Neural cell (in vitro differentiated cells): Measurements from ENCODE around the gene EPO. TPM values are rescaled to one million over a fixed set of nuclear protein-coding genes. Genes with fewer than 3 reads are reported as not detected.

ENCODE experiments used
- H2AFZ ChIP-seq: fragments of 200-600, 300-800 bp; sonication (generic), shearing (Covaris generic); 2 replicates; pipeline ENCODE4 v1.6.0; 2014; ENCODE audit warnings: low read depth, mild to moderate bottlenecking, antibody characterized with exemption, low read length, moderate library complexity
- H3F3A ChIP-seq: fragments of 200-600 bp; shearing (Covaris generic); 2 replicates; pipeline ENCODE4 v1.6.1; 2016; ENCODE audit warnings: mild to moderate bottlenecking, moderate library complexity, mixed read lengths, antibody characterized with exemption, low read length; ENCODE audit not compliant: insufficient read depth, poor library complexity, severe bottlenecking
- H3K27ac ChIP-seq: fragments of 200-600, 300-800 bp; sonication (generic), shearing (Covaris generic); 2 replicates; pipeline ENCODE4 v1.5.1; 2014; ENCODE audit warnings: mild to moderate bottlenecking, low read length, moderate library complexity
- H3K27me3 ChIP-seq: fragments of 300-800, 200-600 bp; sonication (generic), shearing (Covaris generic); 2 replicates; pipeline ENCODE4 v1.6.0; 2014; ENCODE audit warnings: mild to moderate bottlenecking, low read depth, low read length, moderate library complexity; ENCODE audit not compliant: insufficient read depth
- H3K36me3 ChIP-seq: fragments of 300-800, 200-600 bp; sonication (generic), shearing (Covaris generic); 2 replicates; pipeline ENCODE4 v1.5.1; 2014; ENCODE audit warnings: mild to moderate bottlenecking, antibody characterized with exemption, low read length, moderate library complexity; ENCODE audit not compliant: insufficient read depth
- H3K4me2 ChIP-seq: fragments of 300-800, 200-600 bp; sonication (generic), shearing (Covaris generic); 2 replicates; pipeline ENCODE4 v1.6.0; 2014; ENCODE audit warnings: mild to moderate bottlenecking, low read length
- H3K4me3 ChIP-seq: fragments of 300-800, 200-600 bp; sonication (generic), shearing (Covaris generic); 2 replicates; pipeline ENCODE4 v1.5.1; 2014; ENCODE audit warnings: mild to moderate bottlenecking, low read length, moderate library complexity
- H3K79me2 ChIP-seq: fragments of 200-600 bp; shearing (Covaris generic); replicated peaks from 2 replicates; pipeline ENCODE4 v1.6.0; 2014; ENCODE audit warnings: mild to moderate bottlenecking, low read length, moderate library complexity; ENCODE audit not compliant: insufficient read depth
- H3K9ac ChIP-seq: fragments of 300-800, 200-600 bp; sonication (generic), shearing (Covaris generic); 2 replicates; pipeline ENCODE4 v1.6.1; 2016; ENCODE audit warnings: mild to moderate bottlenecking, low read length, mixed read lengths
- H3K9me2 ChIP-seq: fragments of 200-600 bp; shearing (Covaris generic); 2 replicates; pipeline ENCODE4 v1.6.1; 2016; ENCODE audit warnings: mild to moderate bottlenecking, low read length, mixed read lengths; ENCODE audit not compliant: insufficient read depth
- H3K9me3 ChIP-seq: fragments of 200-600, 300-800 bp; sonication (generic), shearing (Covaris generic); 2 replicates; pipeline ENCODE4 v1.6.1; 2016; ENCODE audit warnings: mild to moderate bottlenecking, mixed run types, low read length, moderate library complexity, mixed read lengths
- H4K20me1 ChIP-seq: fragments of 200-600 bp; shearing (Covaris generic); 2 replicates; pipeline ENCODE4 v1.6.1; 2016; ENCODE audit warnings: mild to moderate bottlenecking, mixed run types; ENCODE audit not compliant: insufficient read depth
- CTCF ChIP-seq: fragments of 450-650 bp; IDR thresholded peaks from 2 replicates; pipeline ENCODE4 v1.5.1; 2014; ENCODE audit warnings: antibody characterized with exemption, mild to moderate bottlenecking, moderate library complexity; ENCODE audit not compliant: poor library complexity, severe bottlenecking
- EP300 ChIP-seq: fragments of 450-650 bp; conservative IDR thresholded peaks from 2 replicates; pipeline ENCODE4 v1.6.1; 2014; ENCODE audit warnings: antibody characterized with exemption, mild to moderate bottlenecking, moderate library complexity; ENCODE audit not compliant: poor library complexity, severe bottlenecking
- EZH2 ChIP-seq: fragments of 200-600, 300-800 bp; shearing (Covaris generic), sonication (generic); IDR thresholded peaks from 2 replicates; pipeline ENCODE4 v1.6.1; 2014; ENCODE audit warnings: antibody characterized with exemption, low read length, borderline replicate concordance, mild to moderate bottlenecking; ENCODE audit not compliant: insufficient read depth, poor library complexity, severe bottlenecking
- MXI1 ChIP-seq: fragments of 450-650 bp; conservative IDR thresholded peaks from 2 replicates; pipeline ENCODE4 v1.6.1; 2014; ENCODE audit warnings: antibody characterized with exemption, mild to moderate bottlenecking; ENCODE audit not compliant: poor library complexity, severe bottlenecking
- POLR2AphosphoS5 ChIP-seq: IDR thresholded peaks from 2 replicates; pipeline ENCODE4 v1.6.1; 2012
- RAD21 ChIP-seq: fragments of 450-650 bp; conservative IDR thresholded peaks from 2 replicates; pipeline ENCODE4 v1.6.1; 2014; ENCODE audit warnings: antibody characterized with exemption, mild to moderate bottlenecking, moderate library complexity
- REST ChIP-seq: IDR thresholded peaks from 2 replicates; pipeline ENCODE4 v1.6.1; 2012; ENCODE audit warnings: borderline replicate concordance
- SMC3 ChIP-seq: fragments of 450-650 bp; conservative IDR thresholded peaks from 2 replicates; pipeline ENCODE4 v1.6.1; 2014; ENCODE audit warnings: antibody characterized with exemption, mild to moderate bottlenecking, moderate library complexity; ENCODE audit not compliant: poor library complexity
- TAF1 ChIP-seq: IDR thresholded peaks from 2 replicates; pipeline ENCODE4 v1.6.1; 2012; ENCODE audit warnings: low read depth
- polyA plus RNA-seq: library from polyadenylated mRNA; depleted of rRNA; stranded (reverse); fragments of >200 nt; gene quantifications from 2 replicates; pipeline ENCODE4 v1.2.3, GENCODE V29; 2014

The EPO gene
- polyA plus RNA-seq, 1 donor from 2014 or later: not detected

GRCh38 chr7:100673302-100673941 lies 46.8 kb upstream of the EPO start, which contains the start of gene GNB2:
GNB2 (plus strand) TSS chr7:100673740; CDS start chr7:100676266, 2,526 bp downstream.
- H4K20me1 ChIP-seq: no peaks in the 10 kb centered on the region
- no peaks in the 10 kb centered on the region for H3K27me3 ChIP-seq
- peak within 1 kb of the TSS; percentile 97 for H3K9ac ChIP-seq
- no peaks in the 10 kb centered on the region for H3K9me2 ChIP-seq
- no peaks in the 10 kb centered on the region for H3F3A ChIP-seq
- peak within 1 kb of the TSS; percentile 45 for H2AFZ ChIP-seq
- no peaks in the 10 kb centered on the region for H3K9me3 ChIP-seq
- TF ChIP-seq CTCF (peak; percentile 34), EZH2 (no peak), POLR2AphosphoS5 (peak; percentile 70), REST (no peak), RAD21 (peak; percentile 48), MXI1 (peak; percentile 71), SMC3 (peak; percentile 55), TAF1 (no peak), EP300 (peak; percentile 87)
- H3K4me2 ChIP-seq: peak within 1 kb of the TSS; percentile 78
- H3K27ac ChIP-seq: peak within 1 kb of the TSS; percentile 88
- peaks cover 28% of the 10 kb centered on the region for H3K79me2 ChIP-seq
- H3K36me3 ChIP-seq: peaks cover 3% of the 10 kb centered on the region
- peak within 1 kb of the TSS; percentile 87 for H3K4me3 ChIP-seq

GRCh38 chr7:100673942-100674410 lies 46.3 kb upstream of the EPO start:
- H3K9me2 ChIP-seq: no peaks in the 10 kb centered on the region
- H3K4me2 ChIP-seq: peak overlapping the region; percentile 78
- no peaks in the 10 kb centered on the region for H3K27me3 ChIP-seq
- peaks cover 3% of the 10 kb centered on the region for H3K36me3 ChIP-seq
- no peaks in the 10 kb centered on the region for H4K20me1 ChIP-seq
- peak overlapping the region; percentile 97 for H3K9ac ChIP-seq
- TF ChIP-seq REST: peak; percentile 57
- TF ChIP-seq SMC3: no peak
- no peak for TF ChIP-seq EZH2
- TF ChIP-seq MXI1: peak; percentile 8
- TF ChIP-seq TAF1: no peak
- no peak for TF ChIP-seq POLR2AphosphoS5
- no peak for TF ChIP-seq EP300
- no peak for TF ChIP-seq RAD21
- no peak for TF ChIP-seq CTCF
- peak overlapping the region; percentile 45 for H2AFZ ChIP-seq
- H3K4me3 ChIP-seq: peak overlapping the region; percentile 87
- peak overlapping the region; percentile 88 for H3K27ac ChIP-seq
- H3F3A ChIP-seq: no peaks in the 10 kb centered on the region
- H3K79me2 ChIP-seq: peaks cover 28% of the 10 kb centered on the region
- no peaks in the 10 kb centered on the region for H3K9me3 ChIP-seq
